A549 treated with CORT108297 at 1 μM for 4 hours (cell line): ENCODE data around the gene DNPH1. TPM values are rescaled to one million over a fixed set of nuclear protein-coding genes. Genes with fewer than 3 reads are reported as not detected.

Experiments
- total RNA-seq: library from RNA; stranded (reverse); fragments of 200-300 nt; extraction: Qiagen RNA extraction; gene quantifications from 5 replicates; pipeline ENCODE4 v1.2.3, GENCODE V29; 2022

DNPH1 gene, protein sequence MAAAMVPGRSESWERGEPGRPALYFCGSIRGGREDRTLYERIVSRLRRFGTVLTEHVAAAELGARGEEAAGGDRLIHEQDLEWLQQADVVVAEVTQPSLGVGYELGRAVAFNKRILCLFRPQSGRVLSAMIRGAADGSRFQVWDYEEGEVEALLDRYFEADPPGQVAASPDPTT
- 70.9 to 113 TPM (median 104 TPM) in 5 replicates for total RNA-seq

DNA sequence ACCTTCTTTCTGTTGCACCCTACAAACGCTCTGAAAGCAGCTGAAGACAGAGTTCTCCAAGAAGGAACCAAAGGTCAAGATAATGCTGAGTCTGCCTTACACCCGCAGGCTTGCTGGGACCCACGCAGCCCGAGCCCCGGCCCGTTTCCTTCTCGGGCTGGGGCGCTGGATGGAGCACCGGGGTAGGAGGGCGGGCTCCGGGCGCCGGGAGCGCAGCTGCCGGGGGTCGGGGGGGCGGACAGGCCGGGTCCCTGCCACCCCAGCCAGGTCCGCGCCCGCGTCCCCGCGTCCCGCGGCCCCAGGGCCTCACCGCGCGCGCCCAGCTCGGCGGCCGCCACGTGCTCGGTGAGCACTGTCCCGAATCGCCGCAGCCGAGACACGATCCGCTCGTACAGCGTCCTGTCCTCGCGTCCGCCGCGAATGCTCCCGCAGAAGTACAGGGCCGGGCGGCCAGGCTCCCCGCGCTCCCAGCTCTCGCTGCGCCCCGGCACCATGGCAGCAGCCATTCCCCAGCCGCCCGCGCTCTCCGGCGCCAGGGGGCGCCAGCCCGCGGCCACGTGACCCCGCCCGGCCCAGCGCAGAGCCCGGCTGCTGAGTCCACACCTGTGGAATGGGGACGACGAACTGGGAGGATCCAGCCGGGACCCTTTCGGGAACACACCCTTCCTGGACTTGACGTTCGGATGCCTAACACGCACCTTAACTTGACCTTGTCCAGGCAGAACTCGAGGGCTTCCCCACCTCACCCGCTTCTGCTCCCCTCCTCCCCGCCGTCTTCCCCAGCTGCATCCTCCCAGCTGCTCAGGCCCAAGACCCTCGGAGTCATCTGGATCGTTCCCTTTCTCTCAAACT is at the start of gene DNPH1:
DNPH1 (minus strand) TSS at position 531 of the 852 bp plus-strand sequence; CDS start at position 506, 25 bp downstream.

DNA sequence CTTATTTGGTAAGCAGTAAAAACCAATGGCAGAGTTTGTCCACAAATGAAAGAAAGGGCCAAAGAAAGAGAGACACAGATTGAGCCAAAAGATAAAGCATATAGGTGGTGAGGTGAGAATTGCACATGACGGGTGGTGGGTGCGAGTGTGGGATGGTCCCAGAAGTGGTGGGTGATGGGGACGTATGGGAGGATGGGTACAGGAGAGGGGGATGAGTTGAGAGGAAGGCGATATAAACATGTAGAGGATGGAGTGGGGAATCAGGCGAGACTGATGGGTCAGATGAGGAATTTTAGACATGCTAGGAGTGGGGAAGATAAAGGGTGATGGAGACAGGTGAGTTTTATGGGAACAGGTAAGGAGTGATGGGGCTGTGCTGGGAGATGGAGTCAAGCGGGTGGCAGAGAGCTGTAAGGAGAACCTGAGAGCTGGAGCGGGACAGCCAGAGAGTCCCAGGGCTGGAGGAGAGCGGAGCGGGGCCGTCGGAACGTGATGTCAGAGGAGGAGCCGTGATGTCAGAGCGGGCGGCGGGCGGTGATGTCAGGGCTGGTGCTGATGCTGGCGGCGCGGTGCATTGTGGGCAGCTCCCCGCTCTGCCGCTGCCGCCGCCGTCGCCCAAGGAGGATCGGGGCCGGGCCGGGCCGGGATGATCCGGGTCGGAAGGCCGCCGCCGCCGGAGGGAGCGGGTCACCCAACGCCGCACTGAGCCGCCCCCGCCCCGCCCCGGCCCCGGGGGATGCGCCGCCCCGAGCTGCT is 13.8 kb upstream of the DNPH1 start, which contains the start of gene TTBK1:
TTBK1 (plus strand) TSS at position 574 of the 756 bp plus-strand sequence. CDS start 3,180 bp downstream, outside the sequence.

GRCh38 chr6:43181942-43182860 is 47.1 kb downstream of the DNPH1 start, which contains the start of gene CUL9:
Gene CUL9 (plus strand): TSS chr6:43182196. CDS start chr6:43184311, 2,115 bp downstream.

Other genes with a start within 250 kb of the DNPH1 start
- gene PPP2R5D, start 244.9 kb downstream of the DNPH1 start, total RNA-seq: 25.0 to 30.2 TPM (median 27.5 TPM) in 5 replicates
- gene MEA1, start 215.5 kb downstream of the DNPH1 start, total RNA-seq: 88.9 to 97.4 TPM (median 95.8 TPM) in 5 replicates
- 24.9 to 33.1 TPM (median 30.2 TPM) in 5 replicates for gene KLHDC3, start 215.2 kb downstream of the DNPH1 start, total RNA-seq
- 67.9 to 75.6 TPM (median 70.9 TPM) in 5 replicates for gene RRP36, start 207.9 kb downstream of the DNPH1 start, total RNA-seq
- gene CUL7, start 175.6 kb downstream of the DNPH1 start, total RNA-seq: 6.3 to 9.0 TPM (median 7.6 TPM) in 5 replicates
- gene MRPL2, start 170.0 kb downstream of the DNPH1 start, total RNA-seq: 58.0 to 62.4 TPM (median 60.0 TPM) in 5 replicates
- gene KLC4, start 169.8 kb downstream of the DNPH1 start, total RNA-seq: 5.9 to 8.6 TPM (median 7.6 TPM) in 5 replicates
- gene PTK7, start 153.2 kb downstream of the DNPH1 start, total RNA-seq: 3.9 to 5.6 TPM (median 4.8 TPM) in 5 replicates
- 13.7 to 19.0 TPM (median 16.3 TPM) in 5 replicates for gene SRF, start 58.2 kb downstream of the DNPH1 start, total RNA-seq
- 6.6 to 11.6 TPM (median 9.9 TPM) in 5 replicates for gene CUL9, start 47.3 kb downstream of the DNPH1 start, total RNA-seq
- gene TTBK1, start 14.0 kb upstream of the DNPH1 start, total RNA-seq: 0.03 to 0.06 TPM (median 0.05 TPM) in 5 replicates
- not detected in 5 replicates for gene SLC22A7, start 68.8 kb upstream of the DNPH1 start, total RNA-seq
- gene CRIP3, start 79.3 kb upstream of the DNPH1 start, total RNA-seq: 0.44 to 1.1 TPM (median 0.52 TPM) in 5 replicates
- gene ZNF318, start 140.2 kb upstream of the DNPH1 start, total RNA-seq: 3.6 to 5.9 TPM (median 5.3 TPM) in 5 replicates
- gene ABCC10, start 198.1 kb upstream of the DNPH1 start, total RNA-seq: 6.0 to 13.1 TPM (median 10.5 TPM) in 5 replicates
- 3.5 to 8.2 TPM (median 7.0 TPM) in 5 replicates for gene DLK2, start 226.1 kb upstream of the DNPH1 start, total RNA-seq
- gene TJAP1, start 248.1 kb upstream of the DNPH1 start, total RNA-seq: 17.3 to 20.8 TPM (median 20.1 TPM) in 5 replicates